Measurements from ENCODE around the gene NF1. TPM values are rescaled to one million over a fixed set of nuclear protein-coding genes. Genes with fewer than 3 reads are reported as not detected.

NF1 gene
- total and polyA plus RNA-seq, 2 of the 13 experiments (the other 11 are each of a cell fraction or from before 2014, with no cell fraction given): 21.5 to 26.5 TPM

GRCh38 chr17:31297090-31297489, 202.3 kb downstream of the NF1 start, which contains the start of gene OMG (continued):
- TF ChIP-seq, protein P1, sequence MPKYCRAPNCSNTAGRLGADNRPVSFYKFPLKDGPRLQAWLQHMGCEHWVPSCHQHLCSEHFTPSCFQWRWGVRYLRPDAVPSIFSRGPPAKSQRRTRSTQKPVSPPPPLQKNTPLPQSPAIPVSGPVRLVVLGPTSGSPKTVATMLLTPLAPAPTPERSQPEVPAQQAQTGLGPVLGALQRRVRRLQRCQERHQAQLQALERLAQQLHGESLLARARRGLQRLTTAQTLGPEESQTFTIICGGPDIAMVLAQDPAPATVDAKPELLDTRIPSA (CRISPR knock-in tag; IDR thresholded peaks at IDR 0.05; ENCODE audit: borderline replicate concordance): no peak
- no peak for TF ChIP-seq NPAS2 (CRISPR knock-in tag; IDR thresholded peaks at IDR 0.05; ENCODE audit: borderline replicate concordance)
- TF ChIP-seq CENPX (CRISPR knock-in tag; IDR thresholded peaks at IDR 0.05): no peak
- no peak for TF ChIP-seq GMEB2 (CRISPR knock-in tag; IDR thresholded peaks at IDR 0.05; ENCODE audit: low read depth)

GRCh38 chr17:31299624-31300023, 204.8 kb downstream of the NF1 start:
- Histone ChIP-seq H3K4me1 (ENCODE audit: insufficient read depth, low read length) (no peaks in the 10 kb centered on the region), H3K79me2 (ENCODE audit: insufficient read depth, low read length) (no peaks in the 10 kb centered on the region), H3K9ac (ENCODE audit: insufficient read depth, low read depth, low read length) (no peak overlapping the region), H3K4me2 (ENCODE audit: low read depth, low read length) (no peak overlapping the region), H3K9me3 (ENCODE audit: low read length) (no peaks in the 10 kb centered on the region), H2AFZ (ENCODE audit: low read length) (no peak overlapping the region), H3K27me3 (ENCODE audit: control insufficient read depth in 1 of 2, insufficient read depth in 2 of 2, low read length in 2 of 2) (no peaks in the 10 kb centered on the region), H3K4me3 (replicated peaks in 1 of 3; ENCODE audit: insufficient read depth in 1 of 3, low read depth in 2 of 3, low read length in 3 of 3) (no peak overlapping the region), H4K20me1 (ENCODE audit: insufficient read depth, low read length) (no peaks in the 10 kb centered on the region), H3K27ac (ENCODE audit: extremely low read length, insufficient read depth, low read length) (no peak overlapping the region), H3K36me3 (replicated peaks in 1 of 2; ENCODE audit: control insufficient read depth in 1 of 2, insufficient read depth in 2 of 2, low read length in 2 of 2) (0 out of 5 replicates have a peak, but pooled peaks cover 0 to 4% of the 10 kb centered on the region in 2 experiments)
- no TSS peak for BruUV-seq (replicated peaks)
- ATAC-seq (no peak), DNase-seq (ENCODE audit: low spot score) (no peak), FAIRE-seq (no peak)
- intact Hi-C loops (cut with micrococcal nuclease; ENCODE audit: unreplicated experiment): no loop called here
- POLR2A ChIA-PET: no interaction called here
- in situ Hi-C loops (cut with HindIII; ENCODE audit: extremely low pct_ligation_motif_present, low pct_unique_long_range_greater_than_20kb): no loop called here
- CTCF ChIA-PET (ENCODE audit: low intra/inter-chr PET ratio, low total read pairs): no interaction called here
- TF ChIP-seq ZNF12 (CRISPR knock-in tag; IDR thresholded peaks at IDR 0.05) (no peak), POLR2G (IDR thresholded peaks at IDR 0.05; ENCODE audit: low read depth, low read length) (no peak), ARNT (IDR thresholded peaks at IDR 0.05) (no peak), CENPX (CRISPR knock-in tag; IDR thresholded peaks at IDR 0.05) (no peak), KAT2B (IDR thresholded peaks at IDR 0.05; ENCODE audit: borderline replicate concordance, low read depth, low read length) (no peak), PCBP1 (IDR thresholded peaks at IDR 0.05; ENCODE audit: borderline replicate concordance, low read depth, low read length) (no peak)
- TF ChIP-seq, protein P2, sequence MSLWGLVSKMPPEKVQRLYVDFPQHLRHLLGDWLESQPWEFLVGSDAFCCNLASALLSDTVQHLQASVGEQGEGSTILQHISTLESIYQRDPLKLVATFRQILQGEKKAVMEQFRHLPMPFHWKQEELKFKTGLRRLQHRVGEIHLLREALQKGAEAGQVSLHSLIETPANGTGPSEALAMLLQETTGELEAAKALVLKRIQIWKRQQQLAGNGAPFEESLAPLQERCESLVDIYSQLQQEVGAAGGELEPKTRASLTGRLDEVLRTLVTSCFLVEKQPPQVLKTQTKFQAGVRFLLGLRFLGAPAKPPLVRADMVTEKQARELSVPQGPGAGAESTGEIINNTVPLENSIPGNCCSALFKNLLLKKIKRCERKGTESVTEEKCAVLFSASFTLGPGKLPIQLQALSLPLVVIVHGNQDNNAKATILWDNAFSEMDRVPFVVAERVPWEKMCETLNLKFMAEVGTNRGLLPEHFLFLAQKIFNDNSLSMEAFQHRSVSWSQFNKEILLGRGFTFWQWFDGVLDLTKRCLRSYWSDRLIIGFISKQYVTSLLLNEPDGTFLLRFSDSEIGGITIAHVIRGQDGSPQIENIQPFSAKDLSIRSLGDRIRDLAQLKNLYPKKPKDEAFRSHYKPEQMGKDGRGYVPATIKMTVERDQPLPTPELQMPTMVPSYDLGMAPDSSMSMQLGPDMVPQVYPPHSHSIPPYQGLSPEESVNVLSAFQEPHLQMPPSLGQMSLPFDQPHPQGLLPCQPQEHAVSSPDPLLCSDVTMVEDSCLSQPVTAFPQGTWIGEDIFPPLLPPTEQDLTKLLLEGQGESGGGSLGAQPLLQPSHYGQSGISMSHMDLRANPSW (CRISPR knock-in tag; IDR thresholded peaks at IDR 0.05; ENCODE audit: borderline replicate concordance): no peak
- TF ChIP-seq, protein P3, sequence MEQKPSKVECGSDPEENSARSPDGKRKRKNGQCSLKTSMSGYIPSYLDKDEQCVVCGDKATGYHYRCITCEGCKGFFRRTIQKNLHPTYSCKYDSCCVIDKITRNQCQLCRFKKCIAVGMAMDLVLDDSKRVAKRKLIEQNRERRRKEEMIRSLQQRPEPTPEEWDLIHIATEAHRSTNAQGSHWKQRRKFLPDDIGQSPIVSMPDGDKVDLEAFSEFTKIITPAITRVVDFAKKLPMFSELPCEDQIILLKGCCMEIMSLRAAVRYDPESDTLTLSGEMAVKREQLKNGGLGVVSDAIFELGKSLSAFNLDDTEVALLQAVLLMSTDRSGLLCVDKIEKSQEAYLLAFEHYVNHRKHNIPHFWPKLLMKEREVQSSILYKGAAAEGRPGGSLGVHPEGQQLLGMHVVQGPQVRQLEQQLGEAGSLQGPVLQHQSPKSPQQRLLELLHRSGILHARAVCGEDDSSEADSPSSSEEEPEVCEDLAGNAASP (CRISPR knock-in tag; IDR thresholded peaks at IDR 0.05; ENCODE audit: borderline replicate concordance): no peak
- TF ChIP-seq, protein P4, sequence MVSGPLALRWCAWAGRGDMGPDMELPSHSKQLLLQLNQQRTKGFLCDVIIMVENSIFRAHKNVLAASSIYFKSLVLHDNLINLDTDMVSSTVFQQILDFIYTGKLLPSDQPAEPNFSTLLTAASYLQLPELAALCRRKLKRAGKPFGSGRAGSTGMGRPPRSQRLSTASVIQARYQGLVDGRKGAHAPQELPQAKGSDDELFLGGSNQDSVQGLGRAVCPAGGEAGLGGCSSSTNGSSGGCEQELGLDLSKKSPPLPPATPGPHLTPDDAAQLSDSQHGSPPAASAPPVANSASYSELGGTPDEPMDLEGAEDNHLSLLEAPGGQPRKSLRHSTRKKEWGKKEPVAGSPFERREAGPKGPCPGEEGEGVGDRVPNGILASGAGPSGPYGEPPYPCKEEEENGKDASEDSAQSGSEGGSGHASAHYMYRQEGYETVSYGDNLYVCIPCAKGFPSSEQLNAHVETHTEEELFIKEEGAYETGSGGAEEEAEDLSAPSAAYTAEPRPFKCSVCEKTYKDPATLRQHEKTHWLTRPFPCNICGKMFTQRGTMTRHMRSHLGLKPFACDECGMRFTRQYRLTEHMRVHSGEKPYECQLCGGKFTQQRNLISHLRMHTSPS (CRISPR knock-in tag; IDR thresholded peaks at IDR 0.05; ENCODE audit: low read depth): no peak
- TF ChIP-seq, protein P5, sequence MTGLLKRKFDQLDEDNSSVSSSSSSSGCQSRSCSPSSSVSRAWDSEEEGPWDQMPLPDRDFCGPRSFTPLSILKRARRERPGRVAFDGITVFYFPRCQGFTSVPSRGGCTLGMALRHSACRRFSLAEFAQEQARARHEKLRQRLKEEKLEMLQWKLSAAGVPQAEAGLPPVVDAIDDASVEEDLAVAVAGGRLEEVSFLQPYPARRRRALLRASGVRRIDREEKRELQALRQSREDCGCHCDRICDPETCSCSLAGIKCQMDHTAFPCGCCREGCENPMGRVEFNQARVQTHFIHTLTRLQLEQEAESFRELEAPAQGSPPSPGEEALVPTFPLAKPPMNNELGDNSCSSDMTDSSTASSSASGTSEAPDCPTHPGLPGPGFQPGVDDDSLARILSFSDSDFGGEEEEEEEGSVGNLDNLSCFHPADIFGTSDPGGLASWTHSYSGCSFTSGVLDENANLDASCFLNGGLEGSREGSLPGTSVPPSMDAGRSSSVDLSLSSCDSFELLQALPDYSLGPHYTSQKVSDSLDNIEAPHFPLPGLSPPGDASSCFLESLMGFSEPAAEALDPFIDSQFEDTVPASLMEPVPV (CRISPR knock-in tag; IDR thresholded peaks at IDR 0.05): no peak
